GM12878 (cell line): ENCODE data around the gene MTA3. TPM values are rescaled to one million over a fixed set of nuclear protein-coding genes. Genes with fewer than 3 reads are reported as not detected.

Experiments used
- ATAC-seq: fragments of 200-7000 bp; cut with Tn5 transposase; 3 replicates; pipeline ENCODE4 v1.9.1; 2020; ENCODE audit warnings: mild to moderate bottlenecking, moderate library complexity
- BruUV-seq: library from RNA; stranded (reverse); fragments of 400-500 nt; replicated peaks from 2 replicates; lab custom pipeline; 2021; lab: Mats Ljungman, UMichigan
- CTCF ChIA-PET: fragments of 300-600 bp; sonication (Branson Sonifier 250); formaldehyde crosslinking; extraction: SDS; loops from one replicate; lab custom pipeline; 2021; ENCODE audit warnings: inconsistent platforms; lab: Yijun Ruan, JAX
- POLR2A ChIA-PET: fragments of 350-600 bp; formaldehyde crosslinking; extraction: SDS; loops from one replicate; lab custom pipeline; 2021; ENCODE audit warnings: inconsistent platforms; lab: Charles Lee
- RAD21 ChIA-PET: fragments of 300-600 bp; sonication (Branson Sonifier 250); formaldehyde crosslinking; loops from one replicate; lab custom pipeline; 2023; ENCODE audit warnings: antibody characterized with exemption; ENCODE audit not compliant: unreplicated experiment; lab: Charles Lee
- SMC1A ChIA-PET: fragments of 300-600 bp; sonication (Branson Sonifier 250); formaldehyde crosslinking; loops from one replicate; lab custom pipeline; 2023; ENCODE audit not compliant: unreplicated experiment, uncharacterized antibody; lab: Charles Lee
- DNase-seq: peaks from one replicate; pipeline ENCODE4 v3.0.0-alpha.2; 2011; ENCODE audit warnings: low read depth, low spot score
- FAIRE-seq: peaks from 3 replicates; lab custom pipeline; 2011; peaks lifted over from hg19 to GRCh38; lab: Jason Lieb, UNC
- H2AFZ ChIP-seq: 2 replicates; pipeline ENCODE4 v1.6.0; 2011; ENCODE audit warnings: low read depth, low read length, control low read depth; ENCODE audit not compliant: control insufficient read depth
- H3K27ac ChIP-seq: 2 replicates; pipeline ENCODE4 v1.5.1; 2011; ENCODE audit warnings: control low read depth; ENCODE audit not compliant: control insufficient read depth, insufficient read depth
- H3K27me3 ChIP-seq, 2 experiments: replicated peaks in 1 of 2; 2 replicates each; pipeline versions ENCODE4 v1.6.0 to v1.6.1; 2011; ENCODE audit warnings: low read length in 1 of 2; ENCODE audit not compliant: control insufficient read depth in 2 of 2, insufficient read depth in 2 of 2
- H3K36me3 ChIP-seq, 2 experiments: 2 replicates each; pipeline ENCODE4 v1.5.1; 2011; ENCODE audit warnings: low read length in 1 of 2; ENCODE audit not compliant: control insufficient read depth in 2 of 2, insufficient read depth in 2 of 2
- H3K4me1 ChIP-seq: 2 replicates; pipeline ENCODE4 v1.6.1; 2011; ENCODE audit warnings: mild to moderate bottlenecking, low read length, moderate library complexity, mixed read lengths; ENCODE audit not compliant: control insufficient read depth, insufficient read depth
- H3K4me2 ChIP-seq: 2 replicates; pipeline ENCODE4 v1.6.0; 2011; ENCODE audit warnings: control low read depth; ENCODE audit not compliant: control insufficient read depth, insufficient read depth
- H3K4me3 ChIP-seq: fragments of 200-600 bp; sonication (generic); 2 replicates; pipeline ENCODE4 v1.5.1; 2016
- H3K79me2 ChIP-seq: 2 replicates; pipeline ENCODE4 v1.6.0; 2011; ENCODE audit warnings: low read length; ENCODE audit not compliant: control insufficient read depth, insufficient read depth
- H3K9ac ChIP-seq: 2 replicates; pipeline ENCODE4 v1.8.0; 2011; ENCODE audit warnings: low read length, control low read depth, mixed read lengths; ENCODE audit not compliant: control insufficient read depth, insufficient read depth
- H3K9me3 ChIP-seq: replicated peaks from 3 replicates; pipeline ENCODE4 v1.5.1; 2011; ENCODE audit warnings: mild to moderate bottlenecking, low read length; ENCODE audit not compliant: control insufficient read depth, insufficient read depth
- H4K20me1 ChIP-seq: 2 replicates; pipeline ENCODE4 v1.6.0; 2011; ENCODE audit not compliant: control insufficient read depth, insufficient read depth
- BHLHE40 ChIP-seq, 2 experiments: fragments of 450-650 bp in 1 of 2; IDR thresholded peaks; 2 replicates each; pipeline ENCODE4 v1.6.1; 2011 to 2017; ENCODE audit warnings: low read depth in 2 of 2, borderline replicate concordance in 1 of 2, improper control_type of control experiment in 1 of 2, low read length in 1 of 2, mild to moderate bottlenecking in 1 of 2
- BMI1 ChIP-seq: fragments of 450-650 bp; IDR thresholded peaks from 2 replicates; pipeline ENCODE4 v1.6.1; 2016; ENCODE audit warnings: mild to moderate bottlenecking, moderate library complexity, borderline replicate concordance
- CBFB ChIP-seq: IDR thresholded peaks from 2 replicates; pipeline ENCODE4 v1.6.1; 2016; ENCODE audit warnings: antibody characterized with exemption, low read depth
- HDAC2 ChIP-seq: fragments of 200-600 bp; sonication (generic); IDR thresholded peaks from 2 replicates; pipeline ENCODE4 v1.6.1; 2017
- IKZF1 ChIP-seq: fragments of 450-650 bp; conservative IDR thresholded peaks from 2 replicates; pipeline ENCODE4 v1.6.1; 2017; ENCODE audit warnings: antibody characterized with exemption, mild to moderate bottlenecking
- LARP7 ChIP-seq: fragments of 450-650 bp; IDR thresholded peaks from 2 replicates; pipeline ENCODE4 v1.6.1; 2017; ENCODE audit warnings: mild to moderate bottlenecking
- NR2C2 ChIP-seq: IDR thresholded peaks from 2 replicates; pipeline ENCODE4 v1.6.1; 2011; ENCODE audit warnings: borderline replicate concordance, low read depth; ENCODE audit not compliant: control insufficient read depth, insufficient read length
- POLR2AphosphoS5 ChIP-seq: IDR thresholded peaks from 2 replicates; pipeline ENCODE4 v1.6.1; 2011; ENCODE audit warnings: mild to moderate bottlenecking, low read length, inconsistent platforms
- RBBP5 ChIP-seq: fragments of 200-600 bp; sonication (generic); conservative IDR thresholded peaks from 2 replicates; pipeline ENCODE4 v1.6.1; 2016
- SMC3 ChIP-seq: IDR thresholded peaks from 2 replicates; pipeline ENCODE4 v1.6.1; 2011; ENCODE audit warnings: low read length, improper control_type of control experiment, borderline replicate concordance
- TBL1XR1 ChIP-seq: IDR thresholded peaks from 2 replicates; pipeline ENCODE4 v1.6.1; 2012; ENCODE audit warnings: low read depth, low read length, improper control_type of control experiment
- TCF7 ChIP-seq: IDR thresholded peaks from 2 replicates; pipeline ENCODE4 v1.6.1; 2014; ENCODE audit warnings: antibody characterized with exemption, borderline replicate concordance
- ZSCAN29 ChIP-seq: fragments of 450-650 bp; IDR thresholded peaks from 2 replicates; pipeline ENCODE4 v1.6.1; 2017; ENCODE audit warnings: mild to moderate bottlenecking, moderate library complexity
- WGBS: methylation state at CpG from one replicate; pipeline ENCODE4 v1.1.6; 2016; ENCODE audit warnings: low lambda C conversion rate; ENCODE audit not compliant: insufficient replicate concordance, insufficient coverage; ENCODE audit errors: missing lambda C conversion rate; 5-methylcytosine and 5-hydroxymethylcytosine counted together
- in situ Hi-C: fragments of 300-500 bp; cut with MboI; formaldehyde crosslinking; loops from 9 replicates; pipeline ENCODE4 v1.14.3; 2018; ENCODE audit warnings: mixed read lengths
- intact Hi-C: fragments of 100-400 bp; cut with micrococcal nuclease; formaldehyde crosslinking; loops from one replicate; pipeline ENCODE4 v1.14.2; 2022; ENCODE audit not compliant: unreplicated experiment
- polyA plus RNA-seq, 11 experiments: library from polyadenylated mRNA; depleted of rRNA in 4 of 11; unstranded in 6 of 11; stranded (reverse) in 5 of 11; fragments of >200 nt; fragmentation: Nextera tagmentation in 4 of 11; fragmentation: Illumina TruSeq in 1 of 11; extraction: Ambion mirVana in 4 of 11; extraction: Trizol in 1 of 11; gene quantifications; 1 replicate in 1 of 11; 2 replicates in 10 of 11; pipeline versions ENCODE4 v1.2.1 to v1.2.3, GENCODE V29; 2011 to 2016; ENCODE audit warnings: inconsistent platforms in 2 of 11, missing spikeins in 2 of 11, low read depth in 1 of 11
- total RNA-seq, 4 experiments: library from RNA; depleted of rRNA in 3 of 4; stranded (reverse); fragments of >200 nt in 3 of 4; fragmentation: Illumina TruSeq in 1 of 4; extraction: Trizol in 1 of 4; gene quantifications; 2 replicates each; pipeline versions ENCODE4 v1.2.1 to v1.2.3, GENCODE V29; 2013 to 2021
- TF ChIP-seq, protein P1 (sequence below): IDR thresholded peaks from 2 replicates; pipeline ENCODE4 v1.6.1; 2012; ENCODE audit warnings: improper control_type of control experiment, low read depth, low read length; ENCODE audit not compliant: insufficient replicate concordance
- TF ChIP-seq, protein P2 (sequence below): fragments of 450-650 bp; IDR thresholded peaks from 2 replicates; pipeline ENCODE4 v1.6.1; 2017; ENCODE audit warnings: mild to moderate bottlenecking, low read depth, inconsistent platforms; ENCODE audit not compliant: poor library complexity, severe bottlenecking

Gene MTA3
- total and polyA plus RNA-seq, 10 of the 15 experiments (the other 5 are each of a cell fraction or from before 2014, with no cell fraction given): 17.6 to 45.5 (median 26.5) TPM

- Histone ChIP-seq H3K9ac (no peak overlapping the region), H3K79me2 (peaks cover 7% of the 10 kb centered on the region), H3K4me1 (no peaks in the 10 kb centered on the region), H3K4me2 (no peak overlapping the region), H3K27ac (no peak overlapping the region), H3K4me3 (no peak overlapping the region), H3K27me3 (no peaks in the 10 kb centered on the region), H2AFZ (no peak overlapping the region), H3K9me3 (no peaks in the 10 kb centered on the region; the same call in 2 of the 3 replicates), H4K20me1 (no peaks in the 10 kb centered on the region), H3K36me3 (peaks cover 0 to 2% of the 10 kb centered on the region in 2 experiments; a peak in 2 of 4 replicates)
- FAIRE-seq: no peak
- ChIA-PET POLR2A (interaction anchor here (0.5 kb wide), 1 partner anchor 9 kb away, joined by 6 read pairs; no protein-coding TSS in a partner anchor), CTCF (no interaction called here), RAD21 (no interaction called here), SMC1A (interaction anchor here (0.6 kb wide), 1 partner anchor 11 kb away, joined by 3 read pairs; no protein-coding TSS in a partner anchor)
- ATAC-seq: no peak
- intact Hi-C loops (no loop called here), in situ Hi-C loops (no loop called here)
- no TSS peak for BruUV-seq
- 47% methylated on average over 2 of the region's 2 CpGs for WGBS
- no peak for DNase-seq
- TF ChIP-seq IKZF1: no peak
- TF ChIP-seq LARP7: no peak
- TF ChIP-seq CBFB: no peak
- no peak for TF ChIP-seq TBL1XR1
- TF ChIP-seq ZSCAN29: no peak
- TF ChIP-seq, protein P1, sequence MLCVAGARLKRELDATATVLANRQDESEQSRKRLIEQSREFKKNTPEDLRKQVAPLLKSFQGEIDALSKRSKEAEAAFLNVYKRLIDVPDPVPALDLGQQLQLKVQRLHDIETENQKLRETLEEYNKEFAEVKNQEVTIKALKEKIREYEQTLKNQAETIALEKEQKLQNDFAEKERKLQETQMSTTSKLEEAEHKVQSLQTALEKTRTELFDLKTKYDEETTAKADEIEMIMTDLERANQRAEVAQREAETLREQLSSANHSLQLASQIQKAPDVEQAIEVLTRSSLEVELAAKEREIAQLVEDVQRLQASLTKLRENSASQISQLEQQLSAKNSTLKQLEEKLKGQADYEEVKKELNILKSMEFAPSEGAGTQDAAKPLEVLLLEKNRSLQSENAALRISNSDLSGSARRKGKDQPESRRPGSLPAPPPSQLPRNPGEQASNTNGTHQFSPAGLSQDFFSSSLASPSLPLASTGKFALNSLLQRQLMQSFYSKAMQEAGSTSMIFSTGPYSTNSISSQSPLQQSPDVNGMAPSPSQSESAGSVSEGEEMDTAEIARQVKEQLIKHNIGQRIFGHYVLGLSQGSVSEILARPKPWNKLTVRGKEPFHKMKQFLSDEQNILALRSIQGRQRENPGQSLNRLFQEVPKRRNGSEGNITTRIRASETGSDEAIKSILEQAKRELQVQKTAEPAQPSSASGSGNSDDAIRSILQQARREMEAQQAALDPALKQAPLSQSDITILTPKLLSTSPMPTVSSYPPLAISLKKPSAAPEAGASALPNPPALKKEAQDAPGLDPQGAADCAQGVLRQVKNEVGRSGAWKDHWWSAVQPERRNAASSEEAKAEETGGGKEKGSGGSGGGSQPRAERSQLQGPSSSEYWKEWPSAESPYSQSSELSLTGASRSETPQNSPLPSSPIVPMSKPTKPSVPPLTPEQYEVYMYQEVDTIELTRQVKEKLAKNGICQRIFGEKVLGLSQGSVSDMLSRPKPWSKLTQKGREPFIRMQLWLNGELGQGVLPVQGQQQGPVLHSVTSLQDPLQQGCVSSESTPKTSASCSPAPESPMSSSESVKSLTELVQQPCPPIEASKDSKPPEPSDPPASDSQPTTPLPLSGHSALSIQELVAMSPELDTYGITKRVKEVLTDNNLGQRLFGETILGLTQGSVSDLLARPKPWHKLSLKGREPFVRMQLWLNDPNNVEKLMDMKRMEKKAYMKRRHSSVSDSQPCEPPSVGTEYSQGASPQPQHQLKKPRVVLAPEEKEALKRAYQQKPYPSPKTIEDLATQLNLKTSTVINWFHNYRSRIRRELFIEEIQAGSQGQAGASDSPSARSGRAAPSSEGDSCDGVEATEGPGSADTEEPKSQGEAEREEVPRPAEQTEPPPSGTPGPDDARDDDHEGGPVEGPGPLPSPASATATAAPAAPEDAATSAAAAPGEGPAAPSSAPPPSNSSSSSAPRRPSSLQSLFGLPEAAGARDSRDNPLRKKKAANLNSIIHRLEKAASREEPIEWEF: no peak
- TF ChIP-seq BMI1: no peak
- TF ChIP-seq SMC3: no peak
- no peak for TF ChIP-seq POLR2AphosphoS5
- TF ChIP-seq HDAC2: no peak
- no peak for TF ChIP-seq RBBP5
- no peak for TF ChIP-seq NR2C2
- TF ChIP-seq TCF7: no peak
- TF ChIP-seq BHLHE40 (IDR thresholded peaks at IDR 0.05; ENCODE audit: borderline replicate concordance in 1 of 2, low read depth in 2 of 2, low read length in 1 of 2): no peak
- TF ChIP-seq, protein P2, sequence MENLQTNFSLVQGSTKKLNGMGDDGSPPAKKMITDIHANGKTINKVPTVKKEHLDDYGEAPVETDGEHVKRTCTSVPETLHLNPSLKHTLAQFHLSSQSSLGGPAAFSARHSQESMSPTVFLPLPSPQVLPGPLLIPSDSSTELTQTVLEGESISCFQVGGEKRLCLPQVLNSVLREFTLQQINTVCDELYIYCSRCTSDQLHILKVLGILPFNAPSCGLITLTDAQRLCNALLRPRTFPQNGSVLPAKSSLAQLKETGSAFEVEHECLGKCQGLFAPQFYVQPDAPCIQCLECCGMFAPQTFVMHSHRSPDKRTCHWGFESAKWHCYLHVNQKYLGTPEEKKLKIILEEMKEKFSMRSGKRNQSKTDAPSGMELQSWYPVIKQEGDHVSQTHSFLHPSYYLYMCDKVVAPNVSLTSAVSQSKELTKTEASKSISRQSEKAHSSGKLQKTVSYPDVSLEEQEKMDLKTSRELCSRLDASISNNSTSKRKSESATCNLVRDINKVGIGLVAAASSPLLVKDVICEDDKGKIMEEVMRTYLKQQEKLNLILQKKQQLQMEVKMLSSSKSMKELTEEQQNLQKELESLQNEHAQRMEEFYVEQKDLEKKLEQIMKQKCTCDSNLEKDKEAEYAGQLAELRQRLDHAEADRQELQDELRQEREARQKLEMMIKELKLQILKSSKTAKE: no peak
These were observed 21.7 kb downstream of the MTA3 start for GRCh38 chr2:42590176-42590575.
